Fibroblast of lung (primary cell): ENCODE measurements around the gene PNMA8B.

ENCODE experiments used
- CTCF ChIP-seq, 2 donors: IDR thresholded peaks in 1 of 2; conservative IDR thresholded peaks in 1 of 2; 1 replicate in 1 of 2; 2 replicates in 1 of 2; pipeline ENCODE4 v1.5.1; 2011 to 2012; ENCODE audit warnings: low read length in 2 of 2, control low read depth in 1 of 2, inconsistent platforms in 1 of 2, low read depth in 1 of 2, mild to moderate bottlenecking in 1 of 2
- EZH2 ChIP-seq: IDR thresholded peaks from 2 replicates; pipeline ENCODE4 v1.5.1; 2012; ENCODE audit warnings: low read length, control low read depth, mild to moderate bottlenecking; ENCODE audit errors: missing control alignments

- TF ChIP-seq EZH2 (no peak), CTCF (conservative IDR thresholded peaks at IDR 0.05 in 1 of 2, IDR thresholded peaks at IDR 0.05 in 1 of 2; ENCODE audit: low read depth in 1 of 2, low read length in 2 of 2) (no peak)
These were observed 26.0 kb downstream of the PNMA8B start for GRCh38 chr19:46469541-46470185.
